CD4-positive, alpha-beta T cell (primary cell): ENCODE results near the gene CCDC190. TPM values are rescaled to one million over a fixed set of nuclear protein-coding genes. Genes with fewer than 3 reads are reported as not detected.

Experiments used
- ATAC-seq: fragments of 200-7000 bp; cut with Tn5 transposase; one replicate; pipeline ENCODE4 v1.10.0; 2022; ENCODE audit warnings: mild to moderate bottlenecking; ENCODE audit not compliant: poor library complexity
- CTCF ChIA-PET: fragments of 350-600 bp; sonication (Branson Sonifier 250); formaldehyde crosslinking; loops from one replicate; lab custom pipeline; 2021; ENCODE audit warnings: antibody characterized with exemption, inconsistent platforms; lab: Charles Lee
- POLR2A ChIA-PET: fragments of 350-600 bp; sonication (Branson Sonifier 250); formaldehyde crosslinking; loops from one replicate; lab custom pipeline; 2021; ENCODE audit warnings: antibody characterized with exemption, inconsistent platforms; lab: Charles Lee
- DNase-seq, 14 experiments: peaks; one replicate each; pipeline ENCODE4 v3.0.0-alpha.2; 2013 to 2020; ENCODE audit warnings: mixed read lengths in 2 of 14
- H3K27ac ChIP-seq, 2 donors: one replicate each; pipeline versions ENCODE4 v1.5.1 to v1.7.0; 2013; ENCODE audit warnings: low read length in 2 of 2, low read depth in 1 of 2, mild to moderate bottlenecking in 1 of 2
- H3K27me3 ChIP-seq, 2 experiments: 1 replicate in 1 of 2; 2 replicates in 1 of 2; pipeline versions ENCODE4 v1.6.1 to v1.7.0; 2013; ENCODE audit warnings: low read length in 2 of 2, control low read depth in 1 of 2, mild to moderate bottlenecking in 1 of 2, moderate library complexity in 1 of 2; ENCODE audit not compliant: insufficient read depth in 2 of 2, control insufficient read depth in 1 of 2
- H3K36me3 ChIP-seq: one replicate; pipeline ENCODE4 v1.6.1; 2013; ENCODE audit warnings: low read length, control low read depth; ENCODE audit not compliant: insufficient read depth
- H3K4me1 ChIP-seq: one replicate; pipeline ENCODE4 v1.6.1; 2013; ENCODE audit warnings: low read length, control low read depth; ENCODE audit not compliant: insufficient read depth
- H3K4me3 ChIP-seq: one replicate; pipeline ENCODE4 v1.5.1; 2013; ENCODE audit warnings: mild to moderate bottlenecking, low read length, moderate library complexity
- H3K9me3 ChIP-seq, 2 experiments: 1 replicate in 1 of 2; 2 replicates in 1 of 2; pipeline versions ENCODE4 v1.6.1 to v1.7.0; 2013; ENCODE audit warnings: low read length in 2 of 2, mild to moderate bottlenecking in 2 of 2, control low read depth in 1 of 2, moderate library complexity in 1 of 2; ENCODE audit not compliant: control insufficient read depth in 1 of 2, insufficient read depth in 1 of 2
- H3K27ac Mint-ChIP-seq: one replicate; pipeline ENCODE4 v1.8.0; 2020; ENCODE audit warnings: mixed read lengths
- H3K27me3 Mint-ChIP-seq: one replicate; pipeline ENCODE4 v1.8.0; 2021; ENCODE audit warnings: mixed read lengths
- H3K36me3 Mint-ChIP-seq: one replicate; pipeline ENCODE4 v1.8.0; 2021; ENCODE audit warnings: low read depth, mixed read lengths
- H3K4me1 Mint-ChIP-seq: one replicate; pipeline ENCODE4 v1.8.0; 2021; ENCODE audit warnings: low read depth, mixed read lengths
- H3K4me3 Mint-ChIP-seq: one replicate; pipeline ENCODE4 v1.8.0; 2020; ENCODE audit warnings: mild to moderate bottlenecking, mixed read lengths
- H3K9me3 Mint-ChIP-seq: one replicate; pipeline ENCODE4 v1.8.0; 2020; ENCODE audit warnings: mixed read lengths
- CTCF ChIP-seq: fragments of 200-600 bp; IDR thresholded peaks from one replicate; pipeline ENCODE4 v1.8.0; 2022; ENCODE audit warnings: antibody characterized with exemption, mild to moderate bottlenecking
- intact Hi-C, 2 experiments: fragments of 100-400 bp; cut with DNase I in 1 of 2; cut with micrococcal nuclease in 1 of 2; formaldehyde crosslinking; loops; one replicate each; pipeline versions ENCODE4 v1.15.1 to v1.9.0; 2023 to 2025; cut with DNase I, micrococcal nuclease
- total RNA-seq, 174 experiments: library from RNA in 2 of 174; stranded (reverse) in 2 of 174; gene quantifications; one replicate each; pipeline ENCODE4 v1.2.3 and lab custom pipeline; 2021 to 2026

CCDC190 gene
- total RNA-seq, 2 experiments from 2014 or later, result not detected

- no peak overlapping the region for H3K27ac ChIP-seq
- no peaks in the 10 kb centered on the region for H3K9me3 Mint-ChIP-seq
- peaks cover 0 to 8% of the 10 kb centered on the region in 2 experiments for H3K27me3 ChIP-seq
- no peaks in the 10 kb centered on the region for H3K36me3 Mint-ChIP-seq
- POLR2A ChIA-PET, result no interaction called here
- peaks cover 14% of the 10 kb centered on the region for H3K27me3 Mint-ChIP-seq
- no peaks in the 10 kb centered on the region for H3K4me1 ChIP-seq
- H3K9me3 ChIP-seq, result no peaks in the 10 kb centered on the region
- intact Hi-C loops, result no loop called here
- H3K27ac Mint-ChIP-seq, result no peak overlapping the region
- H3K4me3 Mint-ChIP-seq, result no peak overlapping the region
- no peaks in the 10 kb centered on the region for H3K36me3 ChIP-seq
- no peak overlapping the region for H3K4me3 ChIP-seq
- no peak for ATAC-seq
- no peak for DNase-seq
- no peaks in the 10 kb centered on the region for H3K4me1 Mint-ChIP-seq
- no peak for TF ChIP-seq CTCF
- CTCF ChIA-PET, result no interaction called here
Observed at GRCh38 chr1:162886705-162887104, 25.7 kb upstream of the CCDC190 start.

GRCh38 chr1:162885265-162885664 is 24.3 kb upstream of the CCDC190 start:
- peaks cover 10% of the 10 kb centered on the region for H3K27me3 Mint-ChIP-seq
- no peak for TF ChIP-seq CTCF
- CTCF ChIA-PET, result no interaction called here

GRCh38 chr1:162884831-162885230 is 23.9 kb upstream of the CCDC190 start:
- TF ChIP-seq CTCF, result no peak
- H3K4me1 ChIP-seq, result no peaks in the 10 kb centered on the region
- Mint-ChIP-seq H3K27ac (no peak overlapping the region), H3K4me1 (no peaks in the 10 kb centered on the region), H3K27me3 (peaks cover 6% of the 10 kb centered on the region), H3K9me3 (no peaks in the 10 kb centered on the region), H3K36me3 (no peaks in the 10 kb centered on the region), H3K4me3 (no peak overlapping the region)
- peaks cover 0 to 8% of the 10 kb centered on the region in 2 experiments for H3K27me3 ChIP-seq
- DNase-seq, result no peak
- H3K36me3 ChIP-seq, result no peaks in the 10 kb centered on the region
- no peak for ATAC-seq
- ChIA-PET POLR2A (no interaction called here), CTCF (no interaction called here)
- no peak overlapping the region for H3K27ac ChIP-seq
- no peak overlapping the region for H3K4me3 ChIP-seq
- no peaks in the 10 kb centered on the region for H3K9me3 ChIP-seq
- intact Hi-C loops, result no loop called here

More at GRCh38 chr1:162885265-162885664, 24.3 kb upstream of the CCDC190 start:
- intact Hi-C loops, result no loop called here
- Mint-ChIP-seq H3K4me1 (no peaks in the 10 kb centered on the region), H3K4me3 (no peak overlapping the region), H3K27ac (no peak overlapping the region), H3K36me3 (no peaks in the 10 kb centered on the region), H3K9me3 (no peaks in the 10 kb centered on the region)
- Histone ChIP-seq H3K27ac (no peak overlapping the region), H3K9me3 (no peaks in the 10 kb centered on the region), H3K27me3 (peaks cover 0 to 8% of the 10 kb centered on the region in 2 experiments), H3K36me3 (no peaks in the 10 kb centered on the region), H3K4me3 (no peak overlapping the region), H3K4me1 (no peaks in the 10 kb centered on the region)
- POLR2A ChIA-PET, result no interaction called here
- ATAC-seq, result no peak
- DNase-seq, result no peak
